Right ventricle myocardium superior (tissue), 1 donor: ENCODE data around the gene COA4. TPM values are rescaled to one million over a fixed set of nuclear protein-coding genes. Genes with fewer than 3 reads are reported as not detected.

Experiments
- ATAC-seq: fragments of 200-7000 bp; cut with Tn5 transposase; one replicate; pipeline ENCODE4 v1.9.1; 2020; ENCODE audit warnings: mild to moderate bottlenecking; ENCODE audit not compliant: poor library complexity
- DNase-seq: peaks from one replicate; pipeline ENCODE4 v3.0.0-alpha.2; 2020
- intact Hi-C: fragments of 100-400 bp; cut with DNase I; formaldehyde crosslinking; loops from one replicate; pipeline ENCODE4 v1.11.2; 2022
- total RNA-seq: library from RNA; stranded (reverse); fragmentation: NEBNext Ultra II Directional; extraction: Animal tissue kit (Norgen Biotek cat#: 25700); gene quantifications from one replicate; pipeline ENCODE4 v1.2.1, GENCODE V29; 2021
- donor health status: DM: no; HTN: yes; CAD: no; lungs with severe emphysema.

COA4 gene
- total RNA-seq, 1 donor from 2014 or later, result 46.5 TPM

DNA sequence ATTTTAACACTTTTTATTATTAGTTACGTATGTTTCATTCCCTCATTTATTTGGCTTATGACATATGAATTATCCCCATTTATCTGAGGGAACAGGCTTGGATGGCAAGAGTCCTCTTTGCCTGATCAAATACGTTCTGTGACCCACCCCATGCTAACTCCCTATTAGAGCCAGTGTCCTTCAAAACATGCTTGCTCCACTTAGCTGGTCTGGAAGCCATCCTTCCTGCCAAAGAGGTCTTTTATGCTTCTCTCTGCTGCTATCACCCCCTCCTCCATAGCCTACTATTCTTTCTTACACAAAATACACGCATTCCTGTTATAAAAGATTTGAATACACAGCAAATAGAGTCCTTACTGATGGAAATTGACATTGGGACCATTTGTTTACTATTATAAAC lies 6.4 kb downstream of the COA4 start:
- ATAC-seq (no peak), DNase-seq (no peak)
- intact Hi-C loops, result no loop called here

DNA sequence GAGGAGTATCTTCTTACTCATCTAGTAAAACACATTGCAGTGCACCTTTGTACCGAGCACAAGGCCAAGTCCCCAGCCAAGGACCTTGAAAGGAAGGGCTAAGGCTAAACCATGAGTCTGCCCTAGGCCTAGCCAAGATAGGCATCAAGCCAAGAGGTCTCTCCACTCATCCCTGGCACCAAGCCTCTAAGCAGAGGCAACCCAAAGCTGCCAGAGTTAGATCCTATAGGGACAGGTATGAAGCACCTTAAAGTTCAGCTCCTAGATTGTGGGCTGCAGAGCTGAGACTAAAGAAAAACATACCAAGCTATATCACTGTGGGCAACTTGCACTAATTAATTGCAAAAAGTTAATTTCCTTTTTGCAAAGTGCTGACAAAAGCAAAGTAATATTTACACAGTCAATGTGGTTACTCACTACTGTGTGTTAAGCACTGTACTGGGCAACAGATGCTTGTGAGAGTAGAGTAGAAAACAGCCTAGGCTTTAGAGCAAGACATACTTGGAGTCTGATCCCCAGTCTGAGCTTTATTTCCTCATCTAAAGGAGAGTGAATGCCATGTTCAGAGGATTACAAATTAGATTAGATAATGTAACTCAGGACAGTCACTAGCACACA lies 7.2 kb downstream of the COA4 start:
- intact Hi-C loops, result no loop called here
- DNase-seq, result no peak
- ATAC-seq, result peak; percentile 38

DNA sequence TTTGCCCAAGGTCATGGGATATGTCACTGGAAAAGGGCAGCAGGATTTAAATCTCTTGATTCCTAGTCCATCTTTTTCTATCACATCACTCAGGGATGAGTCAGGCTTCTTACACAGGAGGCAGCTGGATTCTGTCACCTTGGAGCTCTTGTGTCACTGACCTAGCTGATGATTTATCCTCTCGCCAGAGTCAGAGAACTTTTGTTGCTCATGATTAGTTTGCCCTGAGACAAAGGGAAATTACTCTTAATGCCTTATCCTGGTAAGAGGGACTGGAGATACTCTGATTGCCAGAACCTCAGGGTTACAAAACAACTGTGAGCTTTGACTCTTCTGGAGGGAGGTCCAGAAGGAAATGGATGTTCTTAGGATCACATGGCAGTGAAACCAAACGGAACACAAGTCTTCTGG lies 10.1 kb downstream of the COA4 start:
- intact Hi-C loops, result no loop called here
- ATAC-seq (peak; percentile 54), DNase-seq (no peak)

- ATAC-seq (no peak), DNase-seq (no peak)
- intact Hi-C loops, result no loop called here
Observed at GRCh38 chr11:73866095-73866579, 10.5 kb downstream of the COA4 start.

GRCh38 chr11:73862986-73863385 lies 13.7 kb downstream of the COA4 start:
- DNase-seq (no peak), ATAC-seq (no peak)
- intact Hi-C loops, result no loop called here

GRCh38 chr11:73860202-73860601 lies 16.4 kb downstream of the COA4 start:
- ATAC-seq (no peak), DNase-seq (no peak)
- intact Hi-C loops, result no loop called here

GRCh38 chr11:73859671-73860070 lies 17.0 kb downstream of the COA4 start:
- DNase-seq (no peak), ATAC-seq (no peak)
- intact Hi-C loops, result no loop called here

DNA sequence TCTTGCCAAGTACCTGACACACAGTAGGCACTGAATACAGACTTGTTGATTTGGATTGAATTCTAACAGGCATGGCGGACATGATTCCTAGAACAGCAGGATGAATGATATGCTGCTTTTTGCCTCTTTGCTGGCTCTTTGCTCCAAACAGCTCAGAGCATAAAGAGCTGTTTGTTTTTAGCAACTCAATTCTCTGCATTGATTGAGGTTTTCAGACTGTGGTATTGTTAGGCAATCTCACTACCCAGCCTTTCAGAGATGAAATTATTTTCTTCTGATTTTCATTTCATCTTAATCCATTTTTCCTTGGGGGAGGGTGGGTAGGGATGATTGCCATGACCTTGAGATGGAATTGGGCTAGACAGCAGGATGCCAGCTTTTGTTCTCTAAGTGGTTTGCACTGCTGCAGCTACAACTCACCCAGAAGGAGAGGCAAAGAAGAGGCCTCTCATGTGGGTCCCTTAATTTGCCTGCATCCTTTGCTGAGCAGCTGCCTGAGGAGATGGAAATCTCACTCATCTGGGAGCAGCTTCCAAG lies 20.5 kb downstream of the COA4 start:
- ATAC-seq (peak; percentile 35), DNase-seq (no peak)
- intact Hi-C loops, result no loop called here

DNA sequence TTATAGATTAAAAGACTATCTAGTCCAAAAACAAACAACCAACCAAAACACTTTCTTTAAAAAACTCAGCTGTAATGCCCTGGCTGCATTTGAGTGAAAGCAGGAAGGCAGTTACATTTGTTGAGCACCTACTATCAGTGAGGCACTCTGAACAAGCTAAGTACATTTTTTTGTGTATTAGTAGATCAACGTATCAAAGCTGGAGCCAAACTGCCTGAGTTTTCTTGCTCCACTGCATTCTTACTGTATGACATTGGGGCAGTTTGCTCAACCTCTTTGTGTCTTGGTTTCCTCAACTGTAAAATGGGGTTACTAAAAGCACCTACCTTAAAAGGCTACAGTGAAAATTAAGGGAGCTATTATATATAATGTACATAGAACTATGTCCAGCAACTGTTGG lies 22.0 kb downstream of the COA4 start:
- intact Hi-C loops, result no loop called here
- DNase-seq, result no peak
- no peak for ATAC-seq

- intact Hi-C loops, result no loop called here
- DNase-seq (no peak), ATAC-seq (peak; percentile 59)
Observed at GRCh38 chr11:73852049-73852448, 24.6 kb downstream of the COA4 start.

DNA sequence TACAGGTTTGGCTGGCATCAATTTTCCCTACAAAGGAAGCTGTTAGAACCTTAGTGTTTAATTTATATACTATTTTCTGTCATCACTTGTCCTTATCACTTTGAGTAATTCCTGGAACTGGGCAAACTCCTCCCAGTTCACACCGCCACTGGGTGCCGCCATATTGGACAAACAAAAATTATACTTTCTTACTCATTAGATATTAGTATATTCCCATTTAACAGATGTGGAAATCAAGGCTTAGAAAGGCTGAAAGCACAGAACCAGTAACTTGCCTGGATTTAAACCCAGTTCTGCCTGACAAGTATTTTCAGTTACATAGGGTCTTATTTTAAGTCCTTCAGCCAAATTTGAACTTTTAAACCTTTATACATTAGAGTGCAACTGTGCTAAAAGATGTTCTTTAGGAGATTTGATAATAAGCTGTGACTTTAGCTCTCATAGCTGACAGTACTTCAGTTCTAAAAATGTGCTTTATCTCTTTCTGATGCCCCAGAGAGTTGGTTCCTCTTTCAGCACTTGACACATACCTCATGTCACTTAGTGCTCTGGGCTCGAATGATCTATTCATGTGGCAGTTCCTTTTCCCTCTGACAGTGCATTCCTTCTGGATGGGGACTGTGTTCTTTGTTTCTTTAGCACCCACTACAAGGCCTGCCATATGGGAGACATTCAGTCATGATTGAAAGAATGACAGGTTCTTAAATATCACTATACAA lies 25.4 kb downstream of the COA4 start:
- intact Hi-C loops, result no loop called here
- ATAC-seq (peak; percentile 86), DNase-seq (no peak)

- intact Hi-C loops, result no loop called here
- no peak for DNase-seq
- peak; percentile 57 for ATAC-seq
Observed at GRCh38 chr11:73839123-73839457, 37.6 kb downstream of the COA4 start.

DNA sequence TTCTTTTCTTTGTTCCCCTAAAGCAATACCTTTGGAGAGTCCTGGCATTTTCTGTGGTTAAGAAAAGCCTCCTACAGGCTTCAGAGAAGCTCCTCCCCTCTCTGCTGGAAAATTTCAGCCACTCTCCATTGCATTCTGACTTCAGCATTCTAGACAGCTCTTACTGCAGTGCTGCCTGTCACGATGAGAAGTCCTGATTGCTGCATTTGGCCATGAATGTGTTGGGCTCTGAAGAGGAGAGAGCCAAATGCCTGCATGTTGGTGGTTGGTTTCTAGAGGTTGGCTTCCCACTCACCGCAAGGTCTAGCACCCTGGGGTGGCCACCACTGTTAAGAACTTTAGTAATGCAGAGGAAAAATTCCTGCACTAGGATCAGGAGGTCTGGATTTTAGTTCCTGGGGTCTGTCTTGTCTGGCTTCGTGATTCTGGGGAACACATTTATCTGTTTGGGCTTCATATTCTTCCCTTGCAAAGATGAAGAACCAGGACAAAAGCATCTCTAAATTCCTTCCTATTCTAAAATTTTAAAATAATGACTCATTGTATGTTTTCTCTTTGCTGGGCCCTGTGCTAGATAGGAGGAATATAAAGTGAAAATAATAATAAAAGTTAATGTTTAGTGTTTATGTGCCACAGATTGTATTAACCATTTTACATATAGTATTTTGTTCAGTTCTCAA lies 38.1 kb downstream of the COA4 start:
- intact Hi-C loops, result no loop called here
- DNase-seq (no peak), ATAC-seq (peak; percentile 62)

DNA sequence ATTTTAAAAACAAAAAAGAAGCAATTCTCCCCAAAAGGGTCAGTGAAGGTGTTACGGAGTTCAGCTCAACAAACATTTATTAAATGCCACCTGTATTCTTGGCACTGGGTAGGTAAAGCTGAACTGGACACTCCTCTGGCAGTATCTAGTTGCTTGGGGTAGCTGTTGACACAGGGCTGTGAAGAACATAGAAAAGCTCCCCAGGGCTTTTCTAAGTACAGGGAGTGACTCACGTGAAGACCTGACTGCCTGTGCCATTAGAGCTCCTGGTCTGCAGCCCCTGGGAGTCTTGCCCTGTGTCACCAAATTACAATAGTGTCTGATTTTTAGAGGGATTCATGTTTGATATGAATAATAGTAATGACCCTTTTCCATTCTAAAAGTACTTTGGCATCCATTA lies 43.6 kb downstream of the COA4 start:
- DNase-seq, result no peak
- intact Hi-C loops, result no loop called here
- ATAC-seq, result no peak

GRCh38 chr11:73830261-73830660 lies 46.4 kb downstream of the COA4 start:
- intact Hi-C loops, result no loop called here
- DNase-seq (no peak), ATAC-seq (no peak)

Other genes starting within 250 kb of the COA4 start
- gene PLEKHB1, start 230.3 kb downstream of the COA4 start, total RNA-seq, result 13.7 TPM
- gene RAB6A, start 115.8 kb downstream of the COA4 start, total RNA-seq, result 97.8 TPM
- 45.4 TPM for gene MRPL48, start 89.0 kb downstream of the COA4 start, total RNA-seq
- gene PAAF1, start 153 bp upstream of the COA4 start, total RNA-seq, result 11.3 TPM
- not detected for gene DNAJB13, start 74.2 kb upstream of the COA4 start, total RNA-seq
- gene UCP2, start 106.0 kb upstream of the COA4 start, total RNA-seq, result 25.8 TPM
- 17.2 TPM for gene UCP3, start 132.2 kb upstream of the COA4 start, total RNA-seq